Naive thymus-derived CD8-positive, alpha-beta T cell (primary cell): ENCODE results near the gene BRIP1. TPM values are rescaled to one million over a fixed set of nuclear protein-coding genes. Genes with fewer than 3 reads are reported as not detected.
"Not testable (repeated sequence)": the region's sequence is repeated elsewhere in the genome, so short reads cannot be mapped to it uniquely, and the experiment has no call there.

Experiments used
- ATAC-seq, 2 donors: fragments of 150-1000 bp; cut with Tn5 transposase in 1 of 2; sonication (Bioruptor Pico), chemical (Tn5 transposase) in 1 of 2; 1 replicate in 1 of 2; 2 replicates in 1 of 2; pipeline ENCODE4 v1.10.0; 2021; ENCODE audit warnings: mild to moderate bottlenecking in 2 of 2, moderate library complexity in 2 of 2
- POLR2A ChIA-PET: fragments of 350-600 bp; sonication (Branson Sonifier 250); formaldehyde crosslinking; loops from one replicate; lab custom pipeline; 2021; ENCODE audit warnings: antibody characterized with exemption; lab: Charles Lee
- DNase-seq, 10 donors: peaks; one replicate each; pipeline versions ENCODE4 v3.0.0 to v3.0.0-alpha.2; 2020 to 2022
- H3K27ac Mint-ChIP-seq, 10 donors: one replicate each; pipeline ENCODE4 v1.8.0; 2020 to 2022; ENCODE audit warnings: mild to moderate bottlenecking in 10 of 10, mixed read lengths in 10 of 10, moderate library complexity in 4 of 10, inconsistent platforms in 1 of 10
- H3K27me3 Mint-ChIP-seq, 5 donors: one replicate each; pipeline ENCODE4 v1.8.0; 2021 to 2022; ENCODE audit warnings: mixed read lengths in 5 of 5
- H3K36me3 Mint-ChIP-seq, 3 donors: one replicate each; pipeline ENCODE4 v1.8.0; 2020 to 2022; ENCODE audit warnings: mixed read lengths in 3 of 3, mild to moderate bottlenecking in 2 of 3, inconsistent platforms in 1 of 3
- H3K4me1 Mint-ChIP-seq, 4 donors: one replicate each; pipeline ENCODE4 v1.8.0; 2021 to 2022; ENCODE audit warnings: mixed read lengths in 4 of 4
- H3K4me3 Mint-ChIP-seq, 10 donors: one replicate each; pipeline ENCODE4 v1.8.0; 2020 to 2022; ENCODE audit warnings: mild to moderate bottlenecking in 10 of 10, mixed read lengths in 10 of 10, moderate library complexity in 6 of 10, inconsistent platforms in 1 of 10
- H3K9me3 Mint-ChIP-seq, 9 donors: one replicate each; pipeline ENCODE4 v1.8.0; 2020 to 2022; ENCODE audit warnings: mixed read lengths in 9 of 9, mild to moderate bottlenecking in 3 of 9, inconsistent platforms in 1 of 9, moderate library complexity in 1 of 9
- polyA plus RNA-seq, 3 donors: library from polyadenylated mRNA; unstranded; fragments of 300-500 nt; fragmentation: Illumina TruSeq; gene quantifications; one replicate each; pipeline ENCODE4 v1.2.3, GENCODE V29; 2021
- total RNA-seq, 8 experiments: library from RNA in 2 of 8; stranded (reverse) in 2 of 8; gene quantifications; one replicate each; pipeline ENCODE4 v1.2.3 and lab custom pipeline; 2021 to 2026

The BRIP1 gene
- total and polyA plus RNA-seq, 5 experiments from 2014 or later = 0.46 to 0.77 (median 0.74) TPM; not detected in 1

DNA sequence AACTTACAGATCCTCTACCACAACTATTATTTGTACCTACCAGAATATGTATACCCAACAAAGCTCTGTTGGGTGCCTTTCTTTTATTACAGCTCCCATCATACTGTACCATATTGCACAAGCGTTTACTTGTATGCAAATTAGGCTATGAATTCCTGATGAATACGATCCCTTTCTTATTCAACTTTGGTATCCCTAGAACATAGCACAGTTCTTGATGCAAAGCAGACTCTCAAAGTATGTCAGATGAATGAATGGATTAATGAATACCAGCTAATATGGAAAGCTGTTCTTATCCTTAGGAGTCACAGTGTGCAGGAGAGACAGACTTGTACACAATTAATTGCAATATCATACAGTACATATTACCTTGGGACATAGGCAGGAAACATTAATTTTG lies 192.6 kb downstream of the BRIP1 start:
- peaks cover 2 to 15% (median 14%) of the 10 kb centered on the region in 5 donors for H3K27me3 Mint-ChIP-seq
- H3K4me1 Mint-ChIP-seq = no peaks in the 10 kb centered on the region
- DNase-seq (no peak), ATAC-seq (no peak)
- no peaks in the 10 kb centered on the region for H3K36me3 Mint-ChIP-seq
- no peak overlapping the region for H3K4me3 Mint-ChIP-seq
- H3K27ac Mint-ChIP-seq = no peak overlapping the region
- H3K9me3 Mint-ChIP-seq = peaks cover 0 to 4% (median 0%) of the 10 kb centered on the region in 9 donors
- POLR2A ChIA-PET = no interaction called here

DNA sequence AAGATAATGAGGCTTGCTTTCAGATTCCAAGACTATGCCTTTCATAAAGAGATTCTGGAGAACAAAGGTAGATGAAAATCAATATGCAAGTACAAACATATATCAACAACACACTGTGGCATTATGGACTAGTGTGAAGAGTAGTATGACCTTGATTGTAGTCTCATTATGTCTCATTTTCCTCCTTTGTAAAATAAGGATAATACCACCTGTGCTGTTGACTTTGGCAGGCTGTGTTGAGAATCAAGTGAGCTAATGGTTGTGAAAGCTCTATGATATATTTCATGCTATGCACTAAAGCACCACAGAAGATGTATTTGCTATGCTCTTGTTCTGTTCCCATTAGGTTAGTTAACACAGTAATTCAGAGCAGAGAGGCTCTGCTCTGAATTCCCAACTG lies 193.8 kb downstream of the BRIP1 start:
- peaks cover 12 to 17% (median 15%) of the 10 kb centered on the region in 5 donors for H3K27me3 Mint-ChIP-seq
- DNase-seq (no peak), ATAC-seq (no peak)
- H3K4me1 Mint-ChIP-seq = no peaks in the 10 kb centered on the region
- no peaks in the 10 kb centered on the region for H3K36me3 Mint-ChIP-seq
- no peak overlapping the region for H3K4me3 Mint-ChIP-seq
- no peak overlapping the region for H3K27ac Mint-ChIP-seq
- H3K9me3 Mint-ChIP-seq = peaks cover 0 to 4% (median 0%) of the 10 kb centered on the region in 9 donors
- POLR2A ChIA-PET = no interaction called here

DNA sequence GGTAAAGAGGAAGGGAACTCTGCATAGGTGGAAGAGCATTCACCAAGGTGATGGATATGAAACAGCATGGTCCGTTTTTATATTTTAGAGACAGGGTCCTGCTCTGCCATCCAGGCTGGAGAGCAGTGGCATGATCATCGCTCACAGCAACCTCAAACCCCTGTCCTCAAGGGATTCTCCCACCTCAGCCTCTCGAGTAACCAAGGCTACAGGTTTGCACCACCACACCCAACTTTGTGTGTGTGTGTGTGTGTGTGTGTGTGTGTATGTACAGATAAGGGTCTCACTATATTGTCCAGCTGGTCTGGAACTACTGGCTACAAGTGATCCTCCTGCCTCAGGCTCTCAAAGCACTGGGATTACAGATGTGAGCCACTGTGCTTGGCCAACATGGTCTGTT lies 194.8 kb downstream of the BRIP1 start:
- no peaks in the 10 kb centered on the region for H3K4me1 Mint-ChIP-seq
- no peak overlapping the region for H3K4me3 Mint-ChIP-seq
- POLR2A ChIA-PET = no interaction called here
- H3K27ac Mint-ChIP-seq = no peak overlapping the region
- peaks cover 0 to 4% (median 0%) of the 10 kb centered on the region in 9 donors for H3K9me3 Mint-ChIP-seq
- no peaks in the 10 kb centered on the region for H3K36me3 Mint-ChIP-seq
- DNase-seq = no peak
- H3K27me3 Mint-ChIP-seq = peaks cover 14 to 18% (median 16%) of the 10 kb centered on the region in 5 donors
- no peak for ATAC-seq

DNA sequence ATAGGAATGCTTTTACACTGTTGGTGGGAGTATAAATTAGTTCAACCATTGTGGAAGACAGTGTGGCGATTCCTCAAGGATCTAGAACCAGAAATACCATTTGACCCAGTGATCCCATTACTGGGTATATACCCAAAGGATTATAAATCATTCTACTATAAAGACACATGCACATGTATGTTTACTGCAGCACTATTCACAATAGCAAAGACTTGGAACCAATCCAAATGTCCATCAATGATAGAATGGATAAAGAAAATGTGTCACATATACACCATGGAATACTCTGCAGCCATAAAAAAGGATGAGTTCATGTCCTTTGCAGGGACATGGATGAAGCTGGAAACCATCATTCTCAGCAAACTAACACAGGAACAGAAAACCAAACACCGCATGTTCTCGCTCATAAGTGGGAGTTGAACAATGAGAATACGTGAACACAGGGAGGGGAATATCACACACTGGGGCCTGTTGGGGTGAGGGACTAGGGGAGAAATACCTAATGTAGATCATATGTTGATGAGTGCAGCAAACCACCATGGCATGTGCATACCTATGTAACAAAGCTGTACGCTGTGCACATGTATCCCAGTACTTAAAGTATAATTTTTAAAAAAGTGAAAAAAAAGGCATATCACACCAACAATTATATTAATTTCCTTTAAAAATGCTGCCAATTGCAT lies 196.8 kb downstream of the BRIP1 start:
- H3K9me3 Mint-ChIP-seq, H3K4me1 Mint-ChIP-seq, H3K4me3 Mint-ChIP-seq, POLR2A ChIA-PET, ATAC-seq, DNase-seq, H3K36me3 Mint-ChIP-seq, H3K27ac Mint-ChIP-seq: not testable (repeated sequence)
- H3K27me3 Mint-ChIP-seq = peaks cover 17 to 28% (median 22%) of the 10 kb centered on the region in 5 donors

DNA sequence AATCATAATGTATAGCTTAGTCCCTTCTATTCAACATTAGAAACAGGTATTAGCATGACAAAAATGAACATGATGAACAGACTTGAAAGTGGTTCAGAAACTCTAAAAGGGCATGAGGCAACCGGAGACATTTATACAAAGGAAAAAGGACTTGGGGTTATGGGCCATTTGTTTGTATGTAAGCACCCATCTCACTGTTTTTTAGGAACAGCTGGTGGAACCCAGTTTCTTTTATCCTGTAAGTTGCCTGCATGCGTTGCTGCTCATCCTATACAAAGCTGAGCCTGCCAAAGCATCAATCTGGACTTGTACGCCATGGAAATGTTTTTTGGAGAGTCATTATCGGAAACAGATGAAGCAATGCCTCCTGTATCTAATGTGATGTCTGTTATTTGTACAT lies 200.0 kb downstream of the BRIP1 start:
- POLR2A ChIA-PET = no interaction called here

DNA sequence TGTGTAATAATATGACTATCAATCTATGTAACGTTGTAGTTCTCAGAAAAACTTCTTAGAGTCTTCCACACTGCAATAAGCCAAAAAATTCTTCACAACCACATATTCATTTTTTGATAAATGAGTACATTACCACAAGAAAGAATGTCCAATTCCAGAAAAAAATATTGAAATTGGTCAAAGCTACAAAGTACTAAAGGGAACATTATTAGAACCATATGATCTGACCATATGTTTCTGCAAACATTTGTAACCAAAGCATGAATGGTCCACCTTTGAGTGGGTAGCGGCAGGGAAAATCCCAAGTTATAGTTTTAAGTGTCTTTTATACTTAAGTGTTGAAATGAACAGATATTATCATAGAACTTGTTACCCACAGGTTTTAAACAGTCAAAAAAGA lies 200.6 kb downstream of the BRIP1 start:
- Mint-ChIP-seq H3K27me3 (peaks cover 11 to 28% (median 16%) of the 10 kb centered on the region in 5 donors), H3K4me3 (no peak overlapping the region), H3K9me3 (peaks cover 0 to 3% (median 0%) of the 10 kb centered on the region in 9 donors), H3K36me3 (no peaks in the 10 kb centered on the region), H3K27ac (no peak overlapping the region), H3K4me1 (no peaks in the 10 kb centered on the region)
- ATAC-seq = no peak
- no peak for DNase-seq
- POLR2A ChIA-PET = no interaction called here

More for the DNA sequence above, 200.0 kb downstream of the BRIP1 start:
- H3K27me3 Mint-ChIP-seq = peaks cover 11 to 28% (median 16%) of the 10 kb centered on the region in 5 donors
- no peak for ATAC-seq
- H3K27ac Mint-ChIP-seq = no peak overlapping the region
- DNase-seq = no peak
- H3K4me1 Mint-ChIP-seq = no peaks in the 10 kb centered on the region
- no peak overlapping the region for H3K4me3 Mint-ChIP-seq
- no peaks in the 10 kb centered on the region for H3K36me3 Mint-ChIP-seq
- H3K9me3 Mint-ChIP-seq = peaks cover 0 to 3% (median 0%) of the 10 kb centered on the region in 9 donors

DNA sequence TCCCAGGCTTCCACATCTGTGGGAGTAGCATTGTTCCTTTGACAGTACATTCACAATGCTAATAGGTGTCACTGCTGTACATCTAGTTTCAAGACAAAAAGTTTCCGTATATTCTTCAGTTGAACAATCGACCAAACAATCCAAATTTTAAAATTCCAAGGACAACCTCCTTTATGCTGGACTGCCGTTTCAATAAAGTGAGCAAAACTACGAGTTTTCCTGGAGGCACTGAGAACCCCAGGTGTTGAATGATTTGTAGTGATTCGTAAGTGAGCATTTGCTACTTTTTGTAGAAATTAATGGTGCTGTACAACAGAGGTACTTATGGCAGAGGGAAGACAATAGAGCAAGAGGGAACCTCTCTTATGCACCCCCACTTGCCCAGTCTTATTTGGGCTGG lies 201.1 kb downstream of the BRIP1 start:
- DNase-seq (no peak), ATAC-seq (no peak)
- POLR2A ChIA-PET = no interaction called here
- H3K27ac Mint-ChIP-seq = peak overlapping the region in 1 of 10 donors; percentile 63
- peaks cover 11 to 28% (median 16%) of the 10 kb centered on the region in 5 donors for H3K27me3 Mint-ChIP-seq
- no peaks in the 10 kb centered on the region for H3K36me3 Mint-ChIP-seq
- no peaks in the 10 kb centered on the region for H3K4me1 Mint-ChIP-seq
- peaks cover 0 to 3% (median 0%) of the 10 kb centered on the region in 9 donors for H3K9me3 Mint-ChIP-seq
- no peak overlapping the region for H3K4me3 Mint-ChIP-seq

DNA sequence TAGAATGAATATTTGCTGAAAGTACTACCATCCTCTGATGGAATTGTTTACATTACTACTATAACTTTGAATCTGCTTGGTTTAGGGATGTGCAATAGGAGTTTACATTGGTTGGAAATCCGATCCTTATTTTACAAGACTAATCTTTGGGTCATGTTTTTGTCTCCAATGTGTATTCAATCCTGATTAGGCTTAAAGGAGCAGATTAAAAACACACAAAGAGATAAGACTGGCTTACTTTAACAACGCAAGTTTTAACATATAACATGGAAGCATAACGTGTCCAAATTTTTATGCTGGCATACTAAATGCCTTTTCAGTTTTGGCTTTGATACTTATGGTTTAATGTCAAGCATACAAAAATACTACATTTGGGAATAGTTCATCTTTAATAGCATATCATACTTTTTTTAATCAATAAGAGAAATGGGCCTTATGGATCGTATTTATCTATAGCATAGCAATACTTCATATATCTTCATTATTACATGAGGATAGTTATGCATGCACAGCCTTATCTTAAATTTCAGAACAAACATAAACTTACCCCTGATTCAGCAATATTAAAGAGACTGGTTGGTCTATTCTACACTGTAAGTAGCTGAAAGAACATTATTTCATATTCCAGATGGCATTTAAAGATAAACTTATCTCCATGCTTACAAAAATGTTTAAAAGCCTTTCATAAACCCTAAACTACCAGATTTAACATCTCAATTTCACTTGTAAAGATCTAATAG lies 202.4 kb downstream of the BRIP1 start:
- no peaks in the 10 kb centered on the region for H3K36me3 Mint-ChIP-seq
- peaks cover 0 to 3% (median 0%) of the 10 kb centered on the region in 9 donors for H3K9me3 Mint-ChIP-seq
- no peak for DNase-seq
- ATAC-seq = no peak
- no peak overlapping the region for H3K27ac Mint-ChIP-seq
- H3K4me1 Mint-ChIP-seq = no peaks in the 10 kb centered on the region
- POLR2A ChIA-PET = no interaction called here
- H3K27me3 Mint-ChIP-seq = peaks cover 11 to 28% (median 14%) of the 10 kb centered on the region in 5 donors
- H3K4me3 Mint-ChIP-seq = no peak overlapping the region

DNA sequence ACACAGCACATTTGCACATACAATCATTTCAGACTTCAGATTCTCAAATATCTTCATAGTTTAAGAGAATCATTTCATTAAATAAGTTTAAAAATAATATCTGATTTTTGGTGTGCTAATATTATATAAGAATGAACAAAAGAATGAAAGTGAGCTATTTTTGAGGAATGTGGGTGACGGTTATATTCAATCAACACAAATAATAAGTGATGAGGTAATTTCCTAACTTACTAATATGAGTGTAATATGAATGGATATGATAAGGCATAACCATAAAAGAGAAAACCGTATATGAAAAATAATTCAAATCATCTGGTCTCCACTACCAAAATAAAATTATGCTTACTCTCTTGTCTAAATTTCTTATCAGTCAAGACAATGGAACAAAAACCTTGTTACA lies 203.9 kb downstream of the BRIP1 start:
- Mint-ChIP-seq H3K27ac (no peak overlapping the region), H3K36me3 (no peaks in the 10 kb centered on the region), H3K9me3 (peaks cover 0 to 3% (median 0%) of the 10 kb centered on the region in 9 donors), H3K4me3 (no peak overlapping the region), H3K4me1 (no peaks in the 10 kb centered on the region), H3K27me3 (peaks cover 3 to 21% (median 8%) of the 10 kb centered on the region in 5 donors)
- DNase-seq = no peak
- no peak for ATAC-seq
- POLR2A ChIA-PET = no interaction called here

DNA sequence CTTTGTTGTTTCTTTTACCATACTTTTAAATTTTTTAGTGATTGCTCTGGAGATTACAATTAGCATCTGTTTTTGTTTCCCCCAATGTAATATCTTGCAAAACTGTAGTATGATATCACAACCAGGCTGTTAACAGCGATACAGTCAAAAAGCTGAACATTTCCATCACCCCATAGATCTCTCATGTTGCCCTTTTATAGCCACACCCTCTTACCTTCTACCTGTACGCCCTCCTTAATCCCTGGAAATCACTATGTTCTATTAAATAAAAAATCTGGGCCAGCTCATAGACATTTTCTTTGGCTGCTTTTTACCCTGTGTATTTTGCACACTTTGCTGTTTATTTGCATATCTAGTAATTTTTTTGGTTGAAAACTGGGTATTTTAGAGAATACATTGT lies 205.1 kb downstream of the BRIP1 start:
- Mint-ChIP-seq H3K27me3 (peaks cover 5 to 23% (median 6%) of the 10 kb centered on the region in 5 donors), H3K27ac (no peak overlapping the region), H3K4me1 (no peaks in the 10 kb centered on the region), H3K36me3 (peaks cover 0 to 5% (median 0%) of the 10 kb centered on the region in 3 donors), H3K4me3 (no peak overlapping the region), H3K9me3 (peaks cover 2 to 7% (median 6%) of the 10 kb centered on the region in 9 donors)
- POLR2A ChIA-PET = no interaction called here
- DNase-seq (no peak), ATAC-seq (no peak)

DNA sequence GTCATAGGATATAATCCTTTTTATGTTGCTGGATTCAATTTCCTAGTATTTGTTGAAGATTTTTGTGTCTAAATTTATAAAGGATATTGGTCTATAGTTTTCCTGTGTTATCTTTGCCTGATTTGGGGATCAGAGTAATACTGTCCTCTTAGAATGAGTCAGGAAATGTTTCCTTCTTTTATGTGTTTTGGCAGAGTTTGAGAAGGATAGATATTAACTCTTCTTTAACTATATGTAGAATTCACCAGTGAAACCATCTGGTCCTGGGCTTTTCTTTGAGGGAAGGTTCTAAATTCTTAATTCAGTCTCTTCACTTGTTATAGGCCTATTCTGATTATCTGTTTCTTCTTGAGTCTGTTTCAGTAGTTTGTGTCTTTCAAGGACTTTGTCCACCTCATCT lies 206.0 kb downstream of the BRIP1 start:
- ATAC-seq (no peak), DNase-seq (no peak)
- Mint-ChIP-seq H3K36me3 (peaks cover 0 to 12% (median 0%) of the 10 kb centered on the region in 3 donors), H3K27me3 (peaks cover 3 to 15% (median 11%) of the 10 kb centered on the region in 5 donors), H3K4me1 (no peaks in the 10 kb centered on the region), H3K9me3 (peaks cover 0 to 16% (median 10%) of the 10 kb centered on the region in 9 donors), H3K27ac (no peak overlapping the region), H3K4me3 (no peak overlapping the region)
- POLR2A ChIA-PET = no interaction called here

DNA sequence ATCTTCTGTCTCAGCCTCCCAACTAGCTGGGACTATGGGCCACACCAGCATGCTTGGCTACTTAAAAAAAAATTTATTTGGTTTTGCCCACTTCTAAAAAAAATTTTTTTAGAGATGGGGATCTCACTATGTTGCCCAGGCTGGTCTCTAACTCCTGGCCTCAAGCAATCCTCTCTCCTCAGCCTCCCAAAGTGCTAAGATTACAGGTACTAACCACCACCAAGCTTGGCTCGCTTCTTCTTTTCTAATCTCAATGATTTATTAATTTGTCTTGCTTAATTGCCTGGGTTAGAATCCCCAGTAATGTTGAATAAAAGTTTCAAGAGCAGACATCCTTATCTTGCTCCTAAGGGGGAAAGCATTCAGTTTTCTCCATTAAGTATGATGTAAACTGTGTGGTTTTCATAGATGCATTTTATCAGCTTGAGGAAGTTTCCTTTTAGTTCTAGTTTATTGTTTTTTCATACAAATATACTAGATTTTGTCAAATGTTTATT lies 206.6 kb downstream of the BRIP1 start:
- ATAC-seq (no peak), DNase-seq (no peak)
- Mint-ChIP-seq H3K27ac (no peak overlapping the region), H3K36me3 (peaks cover 0 to 18% (median 0%) of the 10 kb centered on the region in 3 donors), H3K27me3 (peaks cover 0 to 15% (median 13%) of the 10 kb centered on the region in 5 donors), H3K4me3 (no peak overlapping the region), H3K4me1 (no peaks in the 10 kb centered on the region), H3K9me3 (peaks cover 2 to 21% (median 14%) of the 10 kb centered on the region in 9 donors)
- POLR2A ChIA-PET = no interaction called here

DNA sequence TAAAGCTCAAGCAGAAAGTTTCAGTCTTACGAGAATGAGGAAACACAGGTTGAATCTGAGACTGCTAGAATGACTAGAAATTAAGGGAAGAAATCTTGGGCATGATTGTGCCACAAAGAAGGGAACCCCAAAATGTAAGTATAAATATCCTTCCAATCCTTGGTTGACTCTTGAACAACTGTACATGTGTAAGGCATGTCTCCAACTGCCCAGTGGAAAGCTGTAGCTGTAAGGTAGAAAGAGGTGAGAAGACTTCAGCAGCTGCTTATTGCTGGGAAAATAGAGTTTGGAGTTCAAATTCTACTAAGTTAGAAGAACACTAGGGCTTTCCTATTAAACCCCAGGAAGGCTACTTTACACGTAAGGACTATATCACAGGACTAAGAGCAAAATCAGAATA lies 212.6 kb downstream of the BRIP1 start:
- Mint-ChIP-seq H3K9me3 (peaks cover 19 to 47% (median 28%) of the 10 kb centered on the region in 9 donors), H3K27me3 (peaks cover 3 to 26% (median 12%) of the 10 kb centered on the region in 5 donors), H3K27ac (no peak overlapping the region), H3K4me1 (no peaks in the 10 kb centered on the region), H3K36me3 (peaks cover 2 to 35% (median 4%) of the 10 kb centered on the region in 3 donors), H3K4me3 (no peak overlapping the region)
- POLR2A ChIA-PET = no interaction called here
- no peak for DNase-seq
- no peak for ATAC-seq
